ENCODE measurements around the gene MRO. TPM values are rescaled to one million over a fixed set of nuclear protein-coding genes. Genes with fewer than 3 reads are reported as not detected.

MRO gene
- total RNA-seq, 2 donors from 2014 or later, result 2.1 to 2.6 TPM

DNA sequence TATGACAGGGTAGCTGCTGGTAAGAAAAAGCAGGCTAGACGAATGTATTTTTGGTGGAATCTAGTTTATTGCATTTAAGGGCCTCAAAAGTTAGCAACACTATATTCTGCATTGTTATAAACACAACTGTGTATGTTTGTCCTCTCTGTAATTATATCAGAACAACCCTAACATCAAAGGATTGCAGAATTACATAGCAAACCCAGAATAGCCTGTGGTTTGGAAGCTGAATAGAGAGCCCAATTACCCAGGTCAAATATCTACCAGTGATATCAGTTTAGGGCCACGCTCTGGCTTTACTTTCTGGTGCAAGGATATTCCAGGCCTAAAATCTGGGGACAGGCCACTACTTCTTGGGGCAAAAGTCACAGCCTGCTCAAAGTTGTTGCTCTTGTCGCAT lies 25.1 kb upstream of the MRO start:
- TF ChIP-seq, protein P1, sequence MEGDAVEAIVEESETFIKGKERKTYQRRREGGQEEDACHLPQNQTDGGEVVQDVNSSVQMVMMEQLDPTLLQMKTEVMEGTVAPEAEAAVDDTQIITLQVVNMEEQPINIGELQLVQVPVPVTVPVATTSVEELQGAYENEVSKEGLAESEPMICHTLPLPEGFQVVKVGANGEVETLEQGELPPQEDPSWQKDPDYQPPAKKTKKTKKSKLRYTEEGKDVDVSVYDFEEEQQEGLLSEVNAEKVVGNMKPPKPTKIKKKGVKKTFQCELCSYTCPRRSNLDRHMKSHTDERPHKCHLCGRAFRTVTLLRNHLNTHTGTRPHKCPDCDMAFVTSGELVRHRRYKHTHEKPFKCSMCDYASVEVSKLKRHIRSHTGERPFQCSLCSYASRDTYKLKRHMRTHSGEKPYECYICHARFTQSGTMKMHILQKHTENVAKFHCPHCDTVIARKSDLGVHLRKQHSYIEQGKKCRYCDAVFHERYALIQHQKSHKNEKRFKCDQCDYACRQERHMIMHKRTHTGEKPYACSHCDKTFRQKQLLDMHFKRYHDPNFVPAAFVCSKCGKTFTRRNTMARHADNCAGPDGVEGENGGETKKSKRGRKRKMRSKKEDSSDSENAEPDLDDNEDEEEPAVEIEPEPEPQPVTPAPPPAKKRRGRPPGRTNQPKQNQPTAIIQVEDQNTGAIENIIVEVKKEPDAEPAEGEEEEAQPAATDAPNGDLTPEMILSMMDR (IDR thresholded peaks at IDR 0.05), result no peak
- DNase-seq (ENCODE audit: low spot score), result no peak
- Histone ChIP-seq H3K9me3 (no peaks in the 10 kb centered on the region), H3K4me3 (no peak overlapping the region), H3K27ac (peak overlapping the region; percentile 31 to 69), H3K4me1 (peaks cover 0 to 40% of the 10 kb centered on the region in 2 donors), H3K27me3 (no peaks in the 10 kb centered on the region), H3K36me3 (no peaks in the 10 kb centered on the region)

DNA sequence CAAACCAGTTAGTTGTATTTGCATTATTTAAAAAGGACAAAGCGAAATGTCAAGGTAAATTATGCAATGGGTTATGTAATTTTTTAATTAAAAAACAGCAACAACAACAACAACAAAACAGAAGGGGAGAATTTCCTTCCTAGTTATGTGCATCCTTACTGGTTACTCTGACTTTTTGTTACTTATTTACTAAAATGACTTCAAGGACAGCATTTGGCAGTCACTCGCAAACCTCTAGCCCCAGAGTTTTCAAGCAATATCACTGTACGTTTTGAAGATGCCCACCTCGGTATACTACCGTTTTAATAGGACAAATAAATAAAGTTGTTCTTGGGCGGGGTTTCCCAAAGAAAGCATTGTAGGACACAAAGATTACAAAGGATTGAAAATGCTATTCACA lies 24.7 kb upstream of the MRO start:
- Histone ChIP-seq H3K27me3 (no peaks in the 10 kb centered on the region), H3K4me3 (no peak overlapping the region), H3K4me1 (peaks cover 0 to 40% of the 10 kb centered on the region in 2 donors), H3K9me3 (no peaks in the 10 kb centered on the region), H3K27ac (peak overlapping the region; percentile 31 to 69), H3K36me3 (no peaks in the 10 kb centered on the region)
- DNase-seq (ENCODE audit: low spot score), result no peak
- TF ChIP-seq, protein P1 (IDR thresholded peaks at IDR 0.05), result no peak

GRCh38 chr18:50842846-50843245 lies 23.0 kb upstream of the MRO start:
- TF ChIP-seq, protein P1 (IDR thresholded peaks at IDR 0.05), result no peak
- no peaks in the 10 kb centered on the region for H3K36me3 ChIP-seq
- H3K9me3 ChIP-seq, result no peaks in the 10 kb centered on the region
- peak overlapping the region in 1 of 2 donors; percentile 85 for H3K27ac ChIP-seq
- DNase-seq (ENCODE audit: low spot score), result no peak
- no peaks in the 10 kb centered on the region for H3K27me3 ChIP-seq
- peaks cover 0 to 31% of the 10 kb centered on the region in 2 donors for H3K4me1 ChIP-seq
- H3K4me3 ChIP-seq, result no peak overlapping the region

GRCh38 chr18:50839996-50840395 lies 20.2 kb upstream of the MRO start:
- no peaks in the 10 kb centered on the region for H3K36me3 ChIP-seq
- no peaks in the 10 kb centered on the region for H3K27me3 ChIP-seq
- no peaks in the 10 kb centered on the region for H3K9me3 ChIP-seq
- TF ChIP-seq, protein P1 (IDR thresholded peaks at IDR 0.05), result no peak
- H3K4me3 ChIP-seq, result no peak overlapping the region
- DNase-seq (ENCODE audit: low spot score), result no peak
- peaks cover 0 to 17% of the 10 kb centered on the region in 2 donors for H3K4me1 ChIP-seq
- peak overlapping the region; percentile 19 to 85 for H3K27ac ChIP-seq

DNA sequence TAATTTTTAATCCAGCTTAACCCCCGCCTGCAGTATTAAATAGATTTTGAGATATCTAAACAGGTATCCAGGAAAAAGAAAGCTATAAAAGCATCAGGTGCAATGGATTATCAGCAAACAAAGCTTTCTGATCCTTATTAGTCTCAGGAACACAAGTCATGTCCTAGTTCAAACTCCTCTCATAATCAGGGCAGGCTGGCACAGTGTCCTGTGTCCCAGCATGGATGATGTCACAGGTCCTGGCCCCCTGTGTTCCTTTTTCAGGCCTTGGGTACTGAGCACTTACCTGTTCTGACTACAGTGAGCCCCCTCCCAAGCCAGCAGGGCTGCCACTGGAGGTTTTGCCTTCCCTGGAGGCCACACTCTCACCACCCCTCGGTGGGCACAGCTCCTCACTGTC lies 19.5 kb upstream of the MRO start:
- peaks cover 0 to 14% of the 10 kb centered on the region in 2 donors for H3K4me1 ChIP-seq
- DNase-seq (ENCODE audit: low spot score), result no peak

More for the DNA sequence above, 19.5 kb upstream of the MRO start:
- no peak overlapping the region for H3K4me3 ChIP-seq
- TF ChIP-seq, protein P1 (IDR thresholded peaks at IDR 0.05), result no peak
- H3K27ac ChIP-seq, result peak overlapping the region in 1 of 2 donors; percentile 85
- no peaks in the 10 kb centered on the region for H3K9me3 ChIP-seq
- no peaks in the 10 kb centered on the region for H3K36me3 ChIP-seq
- no peaks in the 10 kb centered on the region for H3K27me3 ChIP-seq
